HepG2 (cell line): ENCODE measurements around the gene ARL5B. TPM values are rescaled to one million over a fixed set of nuclear protein-coding genes. Genes with fewer than 3 reads are reported as not detected.

ENCODE experiments used
- ATAC-seq: fragments of 200-7000 bp; cut with Tn5 transposase; 3 replicates; pipeline ENCODE4 v1.9.1; 2020; ENCODE audit warnings: mild to moderate bottlenecking, moderate library complexity
- BruUV-seq: library from RNA; stranded (reverse); fragments of 400-500 nt; replicated peaks from 2 replicates; lab custom pipeline; 2021; lab: Mats Ljungman, UMichigan
- CTCF ChIA-PET: fragments of 300-600 bp; formaldehyde crosslinking; extraction: SDS; loops from one replicate; lab custom pipeline; 2021; ENCODE audit warnings: low total read pairs, inconsistent platforms, low intra/inter-chr PET ratio; lab: Yijun Ruan, JAX
- POLR2A ChIA-PET: fragments of 350-600 bp; sonication (Branson Sonifier 250); formaldehyde crosslinking; loops from one replicate; lab custom pipeline; 2020; ENCODE audit warnings: antibody characterized with exemption, inconsistent platforms; lab: Yijun Ruan, JAX
- DNase-seq: peaks from one replicate; pipeline ENCODE4 v3.0.0-alpha.2; 2015; ENCODE audit warnings: low spot score
- FAIRE-seq: peaks from 3 replicates; lab custom pipeline; 2011; peaks lifted over from hg19 to GRCh38; lab: Jason Lieb, UNC
- H2AFZ ChIP-seq: one replicate; pipeline ENCODE4 v1.6.1; 2011; ENCODE audit warnings: low read length, inconsistent platforms
- H3K27ac ChIP-seq: fragments of 300-600 bp; 3 replicates; pipeline ENCODE4 v1.8.0; 2011; ENCODE audit warnings: mixed run types, mild to moderate bottlenecking, mixed read lengths, low read length, inconsistent platforms; ENCODE audit not compliant: insufficient read depth; ENCODE audit errors: extremely low read length
- H3K27me3 ChIP-seq, 2 experiments: fragments of 200-600 bp in 1 of 2; 2 replicates in 1 of 2; 3 replicates in 1 of 2; pipeline versions ENCODE4 v1.6.0 to v1.8.0; 2011; ENCODE audit warnings: low read length in 2 of 2, mild to moderate bottlenecking in 2 of 2, moderate library complexity in 2 of 2, inconsistent platforms in 1 of 2; ENCODE audit not compliant: insufficient read depth in 2 of 2, control insufficient read depth in 1 of 2
- H3K36me3 ChIP-seq, 2 experiments: fragments of 200-600 bp in 1 of 2; replicated peaks in 1 of 2; 2 replicates in 1 of 2; 3 replicates in 1 of 2; pipeline versions ENCODE4 v1.5.1 to v1.8.0; 2011; ENCODE audit warnings: low read length in 2 of 2, inconsistent platforms in 1 of 2; ENCODE audit not compliant: insufficient read depth in 2 of 2, control insufficient read depth in 1 of 2
- H3K4me1 ChIP-seq: 2 replicates; pipeline ENCODE4 v1.5.1; 2012; ENCODE audit warnings: low read length, inconsistent platforms; ENCODE audit not compliant: insufficient read depth
- H3K4me2 ChIP-seq: 2 replicates; pipeline ENCODE4 v1.6.0; 2011; ENCODE audit warnings: low read depth, low read length, inconsistent platforms
- H3K4me3 ChIP-seq, 3 experiments: fragments of 200-600 bp in 1 of 3; sonication (generic), shearing (Covaris generic) in 1 of 3; replicated peaks in 1 of 3; 2 replicates each; pipeline ENCODE4 v1.5.1; 2011 to 2016; ENCODE audit warnings: low read length in 3 of 3, inconsistent platforms in 2 of 3, low read depth in 2 of 3, mild to moderate bottlenecking in 2 of 3, control low read depth in 1 of 3, mixed read lengths in 1 of 3; ENCODE audit not compliant: insufficient read depth in 1 of 3
- H3K79me2 ChIP-seq: one replicate; pipeline ENCODE4 v1.6.1; 2011; ENCODE audit warnings: low read length, inconsistent platforms; ENCODE audit not compliant: insufficient read depth
- H3K9ac ChIP-seq: 2 replicates; pipeline ENCODE4 v1.6.0; 2011; ENCODE audit warnings: mild to moderate bottlenecking, low read depth, low read length, inconsistent platforms; ENCODE audit not compliant: insufficient read depth
- H3K9me3 ChIP-seq: 2 replicates; pipeline ENCODE4 v1.5.1; 2012; ENCODE audit warnings: mild to moderate bottlenecking, low read length
- H4K20me1 ChIP-seq: 2 replicates; pipeline ENCODE4 v1.6.0; 2011; ENCODE audit warnings: inconsistent platforms, mild to moderate bottlenecking, low read length, moderate library complexity; ENCODE audit not compliant: insufficient read depth
- KDM5A ChIP-seq: fragments of 200-600 bp; sonication (generic); IDR thresholded peaks from 2 replicates; pipeline ENCODE4 v1.7.0; 2018; ENCODE audit warnings: antibody characterized with exemption, mild to moderate bottlenecking, low read length, borderline replicate concordance
- PPARG ChIP-seq: conservative IDR thresholded peaks from 2 replicates; pipeline ENCODE4 v1.6.1; 2016; ENCODE audit warnings: missing biosample characterization, missing genetic modification reagents
- SYNCRIP ChIP-seq: fragments of 200-400 bp; formaldehyde crosslinking; IDR thresholded peaks from 2 replicates; pipeline ENCODE4 v1.6.1; 2018; ENCODE audit warnings: mild to moderate bottlenecking, low read depth, low read length; ENCODE audit not compliant: insufficient read depth
- ZBTB20 ChIP-seq: sonication (generic); formaldehyde crosslinking; IDR thresholded peaks from 2 replicates; pipeline ENCODE4 v1.8.1; 2023; ENCODE audit warnings: missing genetic modification reagents, low read depth, mild to moderate bottlenecking, borderline replicate concordance
- ZNF12 ChIP-seq: sonication (generic); formaldehyde crosslinking; IDR thresholded peaks from 2 replicates; pipeline ENCODE4 v1.5.0; 2020; ENCODE audit warnings: missing genetic modification reagents
- ZNF367 ChIP-seq: sonication (generic); formaldehyde crosslinking; IDR thresholded peaks from 2 replicates; pipeline ENCODE4 v1.4.0; 2020; ENCODE audit warnings: missing genetic modification reagents, borderline replicate concordance
- ZNF546 ChIP-seq: sonication (generic); formaldehyde crosslinking; conservative IDR thresholded peaks from 2 replicates; pipeline ENCODE4 v1.8.1; 2023; ENCODE audit warnings: mild to moderate bottlenecking, missing genetic modification reagents
- ZNF605 ChIP-seq: sonication (generic); formaldehyde crosslinking; IDR thresholded peaks from 2 replicates; pipeline ENCODE4 v1.8.0; 2022; ENCODE audit warnings: mild to moderate bottlenecking, missing genetic modification reagents
- ZSCAN9 ChIP-seq: IDR thresholded peaks from 2 replicates; pipeline ENCODE4 v1.6.1; 2016; ENCODE audit warnings: borderline replicate concordance
- WGBS: methylation state at CpG from one replicate; pipeline ENCODE4 v1.1.6; 2017; ENCODE audit warnings: low lambda C conversion rate; 5-methylcytosine and 5-hydroxymethylcytosine counted together
- in situ Hi-C: cut with HindIII; loops from 2 replicates; pipeline ENCODE4 v1.10.0; 2017; ENCODE audit warnings: low pct_unique_long_range_greater_than_20kb; ENCODE audit not compliant: extremely low pct_ligation_motif_present
- intact Hi-C: fragments of 100-400 bp; cut with micrococcal nuclease; formaldehyde crosslinking; loops from one replicate; pipeline ENCODE4 v1.10.0; 2022; ENCODE audit not compliant: unreplicated experiment
- polyA plus RNA-seq, 8 experiments: library from polyadenylated mRNA; depleted of rRNA in 3 of 8; stranded (reverse) in 7 of 8; unstranded in 1 of 8; fragments of >200 nt; fragmentation: Illumina TruSeq in 4 of 8; extraction: Trizol in 4 of 8; gene quantifications; 2 replicates each; pipeline versions ENCODE4 v1.2.1 to v1.2.3, GENCODE V29; 2011 to 2016; ENCODE audit warnings: low read depth in 4 of 8, missing spikeins in 1 of 8, mixed read lengths in 1 of 8; ENCODE audit not compliant: insufficient read depth in 1 of 8
- total RNA-seq, 5 experiments: library from RNA; depleted of rRNA; stranded (reverse); fragments of >200 nt; fragmentation: Illumina TruSeq; extraction: Trizol; gene quantifications; 2 replicates each; pipeline ENCODE4 v1.2.3, GENCODE V29; 2016; ENCODE audit warnings: low read depth in 1 of 5
- TF ChIP-seq, protein P1 (sequence below): sonication (generic); formaldehyde crosslinking; IDR thresholded peaks from 2 replicates; pipeline ENCODE4 v1.9.0; 2021; ENCODE audit warnings: mild to moderate bottlenecking, missing genetic modification reagents
- TF ChIP-seq, protein P2 (sequence below): sonication (generic); formaldehyde crosslinking; IDR thresholded peaks from 2 replicates; pipeline ENCODE4 v1.4.0; 2020; ENCODE audit warnings: missing genetic modification reagents

ARL5B gene
- total and polyA plus RNA-seq, 2 of the 13 experiments (the other 11 are each of a cell fraction or from before 2014, with no cell fraction given): 26.6 to 32.7 TPM

DNA sequence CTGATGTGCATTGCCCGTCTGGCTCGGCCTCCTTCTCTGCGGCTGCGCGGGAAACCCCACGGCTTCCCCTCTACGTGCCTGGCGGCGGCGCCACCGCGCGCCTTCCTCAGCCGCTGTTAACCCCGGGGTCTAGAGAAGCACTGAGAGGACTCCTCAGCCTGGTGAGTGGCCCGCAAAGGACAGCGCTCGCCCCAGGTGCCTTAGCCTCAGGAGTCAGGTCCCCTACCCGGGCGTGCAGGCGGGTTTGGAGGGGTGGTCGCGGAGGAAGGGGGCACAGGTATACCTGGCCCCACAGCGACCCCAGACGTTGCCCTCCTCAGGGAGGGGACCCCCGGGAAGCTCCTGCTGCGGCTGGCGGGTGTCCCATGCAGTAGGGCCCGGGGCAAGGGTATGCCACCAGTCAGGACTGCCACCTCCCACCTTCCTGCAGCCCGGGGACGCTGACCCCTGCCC is 51.0 kb downstream of the ARL5B start:
- H3K4me2 ChIP-seq: no peak overlapping the region
- FAIRE-seq: no peak
- CTCF ChIA-PET: no interaction called here
- H3K79me2 ChIP-seq: no peaks in the 10 kb centered on the region
- no TSS peak for BruUV-seq
- DNase-seq: no peak
- H3K4me1 ChIP-seq: peaks cover 8% of the 10 kb centered on the region; the same call in 1 of the 2 replicates
- H3K36me3 ChIP-seq: no peaks in the 10 kb centered on the region
- in situ Hi-C loops: no loop called here
- H4K20me1 ChIP-seq: no peaks in the 10 kb centered on the region
- POLR2A ChIA-PET: no interaction called here
- no peak overlapping the region for H3K27ac ChIP-seq
- no peak for ATAC-seq
- intact Hi-C loops: no loop called here
- 89% methylated on average over 18 of the region's 31 CpGs for WGBS
- no peak overlapping the region for H3K4me3 ChIP-seq
- H3K9me3 ChIP-seq: no peaks in the 10 kb centered on the region
- TF ChIP-seq ZNF367 (no peak), ZSCAN9 (CRISPR knock-in tag) (no peak), PPARG (CRISPR knock-in tag) (no peak), ZNF12 (CRISPR knock-in tag) (no peak), SYNCRIP (no peak), KDM5A (no peak), ZBTB20 (CRISPR knock-in tag) (no peak), ZNF546 (CRISPR knock-in tag) (no peak), ZNF605 (CRISPR knock-in tag) (no peak)
- TF ChIP-seq, protein P1, sequence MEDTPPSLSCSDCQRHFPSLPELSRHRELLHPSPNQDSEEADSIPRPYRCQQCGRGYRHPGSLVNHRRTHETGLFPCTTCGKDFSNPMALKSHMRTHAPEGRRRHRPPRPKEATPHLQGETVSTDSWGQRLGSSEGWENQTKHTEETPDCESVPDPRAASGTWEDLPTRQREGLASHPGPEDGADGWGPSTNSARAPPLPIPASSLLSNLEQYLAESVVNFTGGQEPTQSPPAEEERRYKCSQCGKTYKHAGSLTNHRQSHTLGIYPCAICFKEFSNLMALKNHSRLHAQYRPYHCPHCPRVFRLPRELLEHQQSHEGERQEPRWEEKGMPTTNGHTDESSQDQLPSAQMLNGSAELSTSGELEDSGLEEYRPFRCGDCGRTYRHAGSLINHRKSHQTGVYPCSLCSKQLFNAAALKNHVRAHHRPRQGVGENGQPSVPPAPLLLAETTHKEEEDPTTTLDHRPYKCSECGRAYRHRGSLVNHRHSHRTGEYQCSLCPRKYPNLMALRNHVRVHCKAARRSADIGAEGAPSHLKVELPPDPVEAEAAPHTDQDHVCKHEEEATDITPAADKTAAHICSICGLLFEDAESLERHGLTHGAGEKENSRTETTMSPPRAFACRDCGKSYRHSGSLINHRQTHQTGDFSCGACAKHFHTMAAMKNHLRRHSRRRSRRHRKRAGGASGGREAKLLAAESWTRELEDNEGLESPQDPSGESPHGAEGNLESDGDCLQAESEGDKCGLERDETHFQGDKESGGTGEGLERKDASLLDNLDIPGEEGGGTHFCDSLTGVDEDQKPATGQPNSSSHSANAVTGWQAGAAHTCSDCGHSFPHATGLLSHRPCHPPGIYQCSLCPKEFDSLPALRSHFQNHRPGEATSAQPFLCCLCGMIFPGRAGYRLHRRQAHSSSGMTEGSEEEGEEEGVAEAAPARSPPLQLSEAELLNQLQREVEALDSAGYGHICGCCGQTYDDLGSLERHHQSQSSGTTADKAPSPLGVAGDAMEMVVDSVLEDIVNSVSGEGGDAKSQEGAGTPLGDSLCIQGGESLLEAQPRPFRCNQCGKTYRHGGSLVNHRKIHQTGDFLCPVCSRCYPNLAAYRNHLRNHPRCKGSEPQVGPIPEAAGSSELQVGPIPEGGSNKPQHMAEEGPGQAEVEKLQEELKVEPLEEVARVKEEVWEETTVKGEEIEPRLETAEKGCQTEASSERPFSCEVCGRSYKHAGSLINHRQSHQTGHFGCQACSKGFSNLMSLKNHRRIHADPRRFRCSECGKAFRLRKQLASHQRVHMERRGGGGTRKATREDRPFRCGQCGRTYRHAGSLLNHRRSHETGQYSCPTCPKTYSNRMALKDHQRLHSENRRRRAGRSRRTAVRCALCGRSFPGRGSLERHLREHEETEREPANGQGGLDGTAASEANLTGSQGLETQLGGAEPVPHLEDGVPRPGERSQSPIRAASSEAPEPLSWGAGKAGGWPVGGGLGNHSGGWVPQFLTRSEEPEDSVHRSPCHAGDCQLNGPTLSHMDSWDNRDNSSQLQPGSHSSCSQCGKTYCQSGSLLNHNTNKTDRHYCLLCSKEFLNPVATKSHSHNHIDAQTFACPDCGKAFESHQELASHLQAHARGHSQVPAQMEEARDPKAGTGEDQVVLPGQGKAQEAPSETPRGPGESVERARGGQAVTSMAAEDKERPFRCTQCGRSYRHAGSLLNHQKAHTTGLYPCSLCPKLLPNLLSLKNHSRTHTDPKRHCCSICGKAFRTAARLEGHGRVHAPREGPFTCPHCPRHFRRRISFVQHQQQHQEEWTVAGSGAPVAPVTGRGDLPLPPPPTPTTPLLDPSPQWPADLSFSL (CRISPR knock-in tag): no peak
- TF ChIP-seq, protein P2, sequence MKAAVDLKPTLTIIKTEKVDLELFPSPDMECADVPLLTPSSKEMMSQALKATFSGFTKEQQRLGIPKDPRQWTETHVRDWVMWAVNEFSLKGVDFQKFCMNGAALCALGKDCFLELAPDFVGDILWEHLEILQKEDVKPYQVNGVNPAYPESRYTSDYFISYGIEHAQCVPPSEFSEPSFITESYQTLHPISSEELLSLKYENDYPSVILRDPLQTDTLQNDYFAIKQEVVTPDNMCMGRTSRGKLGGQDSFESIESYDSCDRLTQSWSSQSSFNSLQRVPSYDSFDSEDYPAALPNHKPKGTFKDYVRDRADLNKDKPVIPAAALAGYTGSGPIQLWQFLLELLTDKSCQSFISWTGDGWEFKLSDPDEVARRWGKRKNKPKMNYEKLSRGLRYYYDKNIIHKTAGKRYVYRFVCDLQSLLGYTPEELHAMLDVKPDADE (CRISPR knock-in tag): no peak
- TF ChIP-seq, all 625 proteins: peak for 0
- H2AFZ ChIP-seq: no peak overlapping the region
- H3K9ac ChIP-seq: no peak overlapping the region
- H3K27me3 ChIP-seq: no peaks in the 10 kb centered on the region; a peak in 1 of 5 replicates
